ENCODE measurements around the gene CRISP1. TPM values are rescaled to one million over a fixed set of nuclear protein-coding genes. Genes with fewer than 3 reads are reported as not detected.

The CRISP1 gene
- total and polyA plus RNA-seq, 9 of the 15 experiments (the other 6 are each of a cell fraction or from before 2014, with no cell fraction given), result not detected

- TF ChIP-seq MBD1 (CRISPR knock-in tag; IDR thresholded peaks at IDR 0.05), result no peak
- no peak for TF ChIP-seq SIN3A (IDR thresholded peaks at IDR 0.05; ENCODE audit: borderline replicate concordance in 2 of 2, control insufficient read depth in 1 of 2, low read depth in 2 of 2, low read length in 2 of 2)
- TF ChIP-seq STAT6 (CRISPR knock-in tag; IDR thresholded peaks at IDR 0.05), result no peak
- TF ChIP-seq ZNF695 (CRISPR knock-in tag; IDR thresholded peaks at IDR 0.05), result no peak
- no peak for TF ChIP-seq SAFB (IDR thresholded peaks at IDR 0.05; ENCODE audit: borderline replicate concordance, low read depth, low read length)
- TF ChIP-seq MCM3 (IDR thresholded peaks at IDR 0.05), result no peak
- TF ChIP-seq THRB (CRISPR knock-in tag; conservative IDR thresholded peaks at IDR 0.05), result no peak
- no peak for TF ChIP-seq ZNF561 (CRISPR knock-in tag; conservative IDR thresholded peaks at IDR 0.05)
- no peak for TF ChIP-seq XRCC3 (IDR thresholded peaks at IDR 0.05)
- 0 out of 2 replicates have a peak, but pooled peaks have one; percentile 12 for TF ChIP-seq NFIC (IDR thresholded peaks at IDR 0.05)
- TF ChIP-seq PYGO2 (tag; IDR thresholded peaks at IDR 0.05), result no peak
- TF ChIP-seq SUPT5H (IDR thresholded peaks at IDR 0.05), result 0 out of 2 replicates have a peak, but pooled peaks have one; percentile 23
- no peak for TF ChIP-seq CCNT2 (IDR thresholded peaks at IDR 0.05; ENCODE audit: borderline replicate concordance, extremely low read depth, insufficient read length, low read depth, low read length)
- no peak for TF ChIP-seq HNRNPLL (IDR thresholded peaks at IDR 0.05; ENCODE audit: low read depth, low read length, poor library complexity, severe bottlenecking)
- TF ChIP-seq ESRRB (CRISPR knock-in tag; IDR thresholded peaks at IDR 0.05; ENCODE audit: borderline replicate concordance), result no peak
- TF ChIP-seq HNRNPH1 (optimal IDR thresholded peaks at IDR 0.05; ENCODE audit: low read depth, low read length), result no peak
- no peak for TF ChIP-seq USF2 (CRISPR knock-in tag; IDR thresholded peaks at IDR 0.05)
- no peak for TF ChIP-seq PML (IDR thresholded peaks at IDR 0.05; ENCODE audit: low read length)
- TF ChIP-seq ZBTB49 (CRISPR knock-in tag; IDR thresholded peaks at IDR 0.05; ENCODE audit: borderline replicate concordance), result no peak
Measured at GRCh38 chr6:49826743-49827406, 39.5 kb downstream of the CRISP1 start (continued).

All from K562 (cell line).